Activated naive CD4-positive, alpha-beta T cell treated with anti-CD3 and anti-CD28 coated beads, Interleukin-2, amount 10 ng/mL, durations not matched to agents 7 days and 5 days (primary cell): ENCODE measurements around the gene NTM.
"Not testable (repeated sequence)": the region's sequence is repeated elsewhere in the genome, so short reads cannot be mapped to it uniquely, and the experiment has no call there.

Experiments
- CTCF ChIA-PET: fragments of 350-600 bp; sonication (Branson Sonifier 250); formaldehyde crosslinking; loops from one replicate; lab custom pipeline; 2021; ENCODE audit warnings: antibody characterized with exemption; lab: Charles Lee
- DNase-seq: peaks from one replicate; pipeline ENCODE4 v3.0.0-alpha.2; 2020
- H3K27ac Mint-ChIP-seq: one replicate; pipeline ENCODE4 v1.8.0; 2021; ENCODE audit warnings: mild to moderate bottlenecking, moderate library complexity, mixed read lengths
- H3K27me3 Mint-ChIP-seq: one replicate; pipeline ENCODE4 v1.8.0; 2021; ENCODE audit warnings: mild to moderate bottlenecking, mixed read lengths
- H3K36me3 Mint-ChIP-seq: one replicate; pipeline ENCODE4 v1.8.0; 2021; ENCODE audit warnings: mixed read lengths
- H3K4me1 Mint-ChIP-seq: one replicate; pipeline ENCODE4 v1.8.0; 2021; ENCODE audit warnings: mixed read lengths
- H3K4me3 Mint-ChIP-seq: one replicate; pipeline ENCODE4 v1.8.0; 2021; ENCODE audit warnings: mild to moderate bottlenecking, moderate library complexity, mixed read lengths
- H3K9me3 Mint-ChIP-seq: one replicate; pipeline ENCODE4 v1.8.0; 2021; ENCODE audit warnings: mixed read lengths

The NTM gene

DNA sequence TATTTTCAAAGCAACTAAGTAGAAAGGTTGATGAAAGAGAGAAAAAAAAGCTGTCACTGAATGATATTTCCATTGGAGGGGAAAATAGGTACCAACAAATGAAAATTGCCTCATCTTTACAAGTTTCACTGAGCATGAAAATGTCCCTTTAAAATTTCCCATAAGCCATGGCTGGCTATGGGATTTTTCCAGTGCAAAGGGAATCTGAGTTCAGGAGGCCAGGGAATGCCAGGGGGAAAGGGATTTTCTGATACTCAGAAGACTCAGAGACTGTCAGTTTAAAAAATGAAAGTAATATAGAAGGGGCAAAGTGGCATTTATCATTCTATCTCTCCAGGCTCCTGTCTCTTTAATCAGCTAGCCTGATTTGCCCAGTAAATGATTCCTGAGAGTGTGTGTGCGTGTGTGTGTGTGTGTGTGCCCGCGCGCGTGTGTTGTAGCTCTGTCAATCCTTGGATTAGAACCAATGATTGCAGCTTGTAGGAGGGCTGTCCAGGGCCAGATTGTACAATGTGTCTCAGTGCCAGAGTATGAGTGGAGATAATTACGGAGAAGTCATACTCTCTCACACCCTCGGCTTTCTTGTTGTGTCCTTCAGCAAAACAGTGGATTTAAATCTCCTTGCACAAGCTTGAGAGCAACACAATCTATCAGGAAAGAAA, at the start of gene NTM:
Gene NTM, plus strand, starts transcription at position 526 of the 662 bp plus-strand sequence.
- Mint-ChIP-seq H3K27me3 (peaks cover 3% of the 10 kb centered on the region), H3K27ac (no peak within 1 kb of the TSS), H3K9me3 (no peaks in the 10 kb centered on the region), H3K4me1 (no peaks in the 10 kb centered on the region), H3K4me3 (no peak within 1 kb of the TSS), H3K36me3 (no peaks in the 10 kb centered on the region)
- CTCF ChIA-PET = no interaction called here
- DNase-seq = no peak

DNA sequence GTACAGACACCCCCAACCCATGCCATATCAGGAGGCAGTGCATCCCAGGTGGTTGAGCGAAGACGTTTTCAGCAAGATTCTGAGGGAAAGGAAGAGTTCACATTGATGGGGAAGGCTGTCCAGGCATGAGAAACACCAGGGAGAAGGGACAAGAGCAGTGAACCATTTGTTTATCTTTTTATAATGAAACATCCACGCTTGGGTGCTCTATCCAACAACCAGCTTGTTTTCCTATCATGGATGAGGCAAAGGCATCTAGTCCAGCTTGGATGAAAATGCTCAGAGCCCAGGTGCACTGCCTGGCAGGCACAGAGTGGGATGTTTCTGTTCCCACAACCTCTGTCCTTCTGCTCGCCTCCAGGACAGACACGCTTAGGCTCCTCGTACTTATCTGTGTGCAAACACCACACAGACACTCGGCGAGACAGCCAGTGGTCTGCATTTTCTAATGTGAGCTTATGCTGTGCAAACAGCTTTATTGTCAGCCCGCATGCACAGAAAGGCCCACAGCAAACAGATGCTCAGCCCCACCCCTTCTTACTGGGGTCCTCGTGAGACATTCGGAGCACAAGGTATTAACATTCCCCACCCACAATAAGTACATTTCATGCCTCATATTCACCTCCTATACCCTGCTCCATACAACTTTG, 45.4 kb upstream of the NTM start:
- DNase-seq = no peak
- Mint-ChIP-seq H3K4me3 (no peak overlapping the region), H3K27ac (no peak overlapping the region), H3K36me3 (no peaks in the 10 kb centered on the region), H3K9me3 (peaks cover 7% of the 10 kb centered on the region), H3K4me1 (no peaks in the 10 kb centered on the region), H3K27me3 (no peaks in the 10 kb centered on the region)
- CTCF ChIA-PET = no interaction called here

DNA sequence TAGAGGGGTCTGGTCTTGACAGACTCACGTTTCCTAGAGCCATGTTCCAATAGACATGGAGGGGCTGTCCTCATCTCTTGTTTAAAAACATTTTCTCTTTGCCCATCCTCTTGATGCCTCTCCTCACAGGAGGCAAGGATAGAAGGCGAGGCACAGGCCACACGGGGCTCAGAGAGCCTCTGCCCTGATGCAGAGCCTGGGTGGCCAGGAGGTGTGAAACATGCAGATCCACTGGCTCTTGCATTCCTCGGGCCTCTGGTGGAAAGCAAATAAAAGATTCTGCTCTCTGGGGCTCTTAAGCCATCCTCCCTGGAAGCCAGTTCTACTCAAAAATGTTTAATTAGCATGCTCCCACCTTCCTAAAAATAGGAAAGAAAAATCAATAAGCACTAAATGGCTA, 43.6 kb upstream of the NTM start:
- Mint-ChIP-seq H3K27me3 (no peaks in the 10 kb centered on the region), H3K36me3 (no peaks in the 10 kb centered on the region), H3K9me3 (peaks cover 8% of the 10 kb centered on the region), H3K27ac (no peak overlapping the region), H3K4me3 (no peak overlapping the region), H3K4me1 (no peaks in the 10 kb centered on the region)
- CTCF ChIA-PET = no interaction called here
- DNase-seq = no peak

DNA sequence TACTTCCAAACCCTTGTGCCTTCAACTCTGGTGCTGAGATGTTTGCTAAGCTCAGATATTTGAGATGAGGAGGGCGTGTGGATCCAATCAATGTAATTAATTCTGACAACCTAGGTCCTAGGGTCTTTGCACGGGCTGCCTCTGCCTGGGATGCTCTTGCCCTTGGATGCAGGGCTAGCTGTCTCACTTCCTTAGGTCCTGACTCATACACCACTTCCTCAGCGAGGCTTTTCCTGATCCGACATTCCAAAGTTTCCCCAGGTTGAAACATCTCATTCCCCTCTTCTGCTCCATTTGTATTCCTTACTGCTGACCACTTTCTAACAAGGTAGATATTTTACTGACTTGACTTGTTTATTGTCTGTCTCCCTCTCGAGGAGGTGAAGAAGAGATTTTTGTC, 43.0 kb upstream of the NTM start:
- CTCF ChIA-PET = no interaction called here

DNA sequence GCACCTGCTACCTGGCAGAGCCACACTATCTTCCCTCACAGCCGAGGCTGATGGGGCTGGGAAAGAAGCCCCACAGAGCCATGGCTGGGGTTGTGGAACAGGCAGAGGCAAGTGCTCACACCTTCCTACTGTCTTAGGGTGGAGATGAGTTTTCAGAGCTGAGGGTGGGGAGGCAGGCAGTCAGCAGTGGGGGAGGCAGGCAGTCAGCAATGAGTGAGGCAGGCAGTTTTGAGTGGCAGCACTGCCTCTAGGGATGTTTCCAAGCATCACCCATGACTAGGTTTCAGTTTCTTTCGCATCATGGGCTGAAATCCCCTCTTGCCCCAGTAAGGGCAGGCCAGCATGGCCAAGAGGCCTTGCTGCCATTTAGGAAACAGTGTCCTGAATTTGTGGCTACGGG, 41.6 kb upstream of the NTM start:
- peaks cover 8% of the 10 kb centered on the region for H3K9me3 Mint-ChIP-seq
- H3K27me3 Mint-ChIP-seq = no peaks in the 10 kb centered on the region
- no peak for DNase-seq
- CTCF ChIA-PET = no interaction called here
- H3K36me3 Mint-ChIP-seq = no peaks in the 10 kb centered on the region
- no peak overlapping the region for H3K27ac Mint-ChIP-seq
- no peaks in the 10 kb centered on the region for H3K4me1 Mint-ChIP-seq
- H3K4me3 Mint-ChIP-seq = no peak overlapping the region

More for the DNA sequence above, 43.0 kb upstream of the NTM start:
- DNase-seq = no peak
- Mint-ChIP-seq H3K9me3 (peaks cover 8% of the 10 kb centered on the region), H3K36me3 (no peaks in the 10 kb centered on the region), H3K27me3 (no peaks in the 10 kb centered on the region), H3K4me3 (no peak overlapping the region), H3K27ac (no peak overlapping the region), H3K4me1 (no peaks in the 10 kb centered on the region)

DNA sequence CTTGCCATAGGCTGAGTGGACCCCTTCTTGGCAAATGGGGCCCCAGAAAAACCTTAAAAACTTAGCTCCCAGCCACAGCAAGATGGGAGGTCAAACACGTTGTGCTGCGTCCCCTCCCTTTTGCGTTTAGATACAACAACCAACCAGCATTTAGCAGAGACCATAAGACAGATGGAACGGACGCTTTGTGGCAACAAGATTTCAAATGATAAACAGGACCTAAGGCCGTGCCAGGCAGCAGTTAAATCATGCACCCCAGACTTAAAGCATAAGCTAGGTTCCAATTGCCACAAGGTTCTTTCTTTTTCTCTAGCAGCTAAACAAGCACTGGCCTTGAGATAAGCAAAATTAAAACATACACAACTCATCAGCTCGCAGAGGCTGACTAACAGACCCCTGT, 39.4 kb upstream of the NTM start:
- Mint-ChIP-seq H3K27me3 (no peaks in the 10 kb centered on the region), H3K4me3 (no peak overlapping the region), H3K36me3 (no peaks in the 10 kb centered on the region), H3K9me3 (peaks cover 8% of the 10 kb centered on the region), H3K27ac (no peak overlapping the region), H3K4me1 (no peaks in the 10 kb centered on the region)
- CTCF ChIA-PET = no interaction called here
- no peak for DNase-seq

DNA sequence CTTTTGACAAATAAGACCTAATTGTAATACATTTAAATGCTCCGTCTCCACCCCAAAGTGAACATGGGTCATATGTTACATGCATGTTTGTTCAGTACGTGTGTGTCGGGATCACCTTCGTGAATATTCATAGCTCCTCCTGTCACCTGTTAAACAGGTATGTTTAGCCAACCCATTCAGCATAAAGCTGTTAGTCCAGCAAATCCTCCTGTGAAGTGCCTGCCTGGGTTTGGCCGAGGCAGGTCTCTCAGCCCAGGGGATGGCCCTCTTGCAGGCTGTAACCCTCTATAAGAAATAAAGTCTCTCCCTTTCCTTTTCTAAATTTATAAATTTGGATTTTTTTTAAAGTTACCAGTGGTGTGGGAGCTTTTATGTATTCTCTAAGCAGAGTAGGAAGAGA, 38.9 kb upstream of the NTM start:
- no peak overlapping the region for H3K27ac Mint-ChIP-seq
- no peaks in the 10 kb centered on the region for H3K27me3 Mint-ChIP-seq
- no peak overlapping the region for H3K4me3 Mint-ChIP-seq
- DNase-seq = no peak
- peaks cover 8% of the 10 kb centered on the region for H3K9me3 Mint-ChIP-seq
- H3K36me3 Mint-ChIP-seq = no peaks in the 10 kb centered on the region
- CTCF ChIA-PET = no interaction called here
- no peaks in the 10 kb centered on the region for H3K4me1 Mint-ChIP-seq

DNA sequence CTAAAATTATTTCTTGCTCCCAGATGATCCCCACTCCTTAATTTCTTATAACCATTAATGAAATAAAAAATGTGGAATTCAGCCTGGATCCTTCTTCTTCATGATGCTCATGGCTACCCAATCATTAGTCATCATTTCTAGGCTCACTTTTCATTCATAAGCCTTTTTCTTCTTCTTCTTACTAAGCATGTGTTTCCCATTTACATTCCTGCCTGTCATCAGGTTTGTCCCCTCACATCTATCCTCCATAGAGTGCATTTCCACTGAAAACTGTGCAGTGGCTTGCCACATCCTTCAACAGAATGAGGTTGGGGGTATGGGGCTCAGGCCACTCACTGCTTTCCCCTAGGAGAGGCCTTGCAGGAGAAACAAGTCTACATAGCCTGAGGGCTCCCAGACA, 35.8 kb upstream of the NTM start:
- Mint-ChIP-seq H3K36me3 (no peaks in the 10 kb centered on the region), H3K4me1 (no peaks in the 10 kb centered on the region), H3K27ac (no peak overlapping the region), H3K4me3 (no peak overlapping the region), H3K9me3 (peaks cover 2% of the 10 kb centered on the region), H3K27me3 (no peaks in the 10 kb centered on the region)
- DNase-seq = no peak
- CTCF ChIA-PET = no interaction called here

DNA sequence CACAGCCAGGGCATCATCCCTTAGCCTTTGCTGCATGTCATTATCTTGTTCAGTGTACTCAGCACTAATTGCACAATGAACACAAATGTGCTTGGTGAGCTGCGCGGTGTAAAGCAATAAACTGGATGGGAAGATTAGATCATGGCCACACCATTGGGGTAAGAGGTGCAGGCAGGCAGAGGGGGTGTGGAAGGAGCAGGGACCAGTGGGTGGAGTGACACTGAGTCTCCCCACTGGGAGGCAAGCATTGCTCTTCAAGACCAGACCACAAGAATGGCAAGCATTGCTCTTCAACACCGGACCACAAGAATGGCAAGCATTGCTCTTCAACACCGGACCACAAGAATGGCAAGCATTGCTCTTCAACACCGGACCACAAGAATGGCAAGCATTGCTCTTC, 28.5 kb upstream of the NTM start:
- DNase-seq, H3K4me3 Mint-ChIP-seq, H3K36me3 Mint-ChIP-seq, CTCF ChIA-PET, H3K9me3 Mint-ChIP-seq, H3K27me3 Mint-ChIP-seq, H3K27ac Mint-ChIP-seq, H3K4me1 Mint-ChIP-seq: not testable (repeated sequence)

DNA sequence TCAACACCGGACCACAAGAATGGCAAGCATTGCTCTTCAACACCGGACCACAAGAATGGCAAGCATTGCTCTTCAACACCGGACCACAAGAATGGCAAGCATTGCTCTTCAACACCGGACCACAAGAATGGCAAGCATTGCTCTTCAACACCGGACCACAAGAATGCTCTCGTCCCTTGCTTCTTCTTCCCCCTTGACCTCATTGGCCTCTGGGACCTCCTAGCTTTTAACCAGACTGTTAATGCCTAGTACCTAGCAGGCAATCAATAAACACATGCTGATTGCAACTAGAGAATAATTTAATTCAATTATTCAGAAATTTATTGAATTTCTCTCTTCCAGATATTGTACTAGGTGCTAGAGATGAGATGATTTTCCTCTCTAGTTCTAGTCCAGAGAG, 28.0 kb upstream of the NTM start:
- H3K9me3 Mint-ChIP-seq, H3K36me3 Mint-ChIP-seq, H3K27me3 Mint-ChIP-seq, H3K4me3 Mint-ChIP-seq, CTCF ChIA-PET, H3K27ac Mint-ChIP-seq, H3K4me1 Mint-ChIP-seq, DNase-seq: not testable (repeated sequence)

DNA sequence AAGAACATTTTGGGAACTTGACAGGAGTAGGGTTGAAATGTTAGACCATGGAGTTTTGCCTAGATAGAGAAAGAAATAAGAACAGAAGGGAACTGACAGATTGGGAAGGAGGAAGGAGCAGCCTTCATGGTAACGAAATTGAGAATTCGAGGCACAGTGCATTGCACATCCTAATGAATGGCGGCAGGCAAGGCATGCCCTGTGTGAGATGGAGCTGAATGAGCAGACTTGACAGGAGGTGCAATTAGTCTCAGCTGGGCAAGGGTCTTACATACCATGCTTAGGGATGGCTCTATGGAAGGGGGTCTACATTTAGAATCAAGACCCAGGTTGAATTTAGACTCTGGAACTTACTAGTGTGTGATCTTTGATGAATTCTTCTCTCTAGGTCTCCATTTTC, 25.0 kb upstream of the NTM start:
- Mint-ChIP-seq H3K9me3 (peaks cover 5% of the 10 kb centered on the region), H3K36me3 (no peaks in the 10 kb centered on the region)
- CTCF ChIA-PET = no interaction called here

DNA sequence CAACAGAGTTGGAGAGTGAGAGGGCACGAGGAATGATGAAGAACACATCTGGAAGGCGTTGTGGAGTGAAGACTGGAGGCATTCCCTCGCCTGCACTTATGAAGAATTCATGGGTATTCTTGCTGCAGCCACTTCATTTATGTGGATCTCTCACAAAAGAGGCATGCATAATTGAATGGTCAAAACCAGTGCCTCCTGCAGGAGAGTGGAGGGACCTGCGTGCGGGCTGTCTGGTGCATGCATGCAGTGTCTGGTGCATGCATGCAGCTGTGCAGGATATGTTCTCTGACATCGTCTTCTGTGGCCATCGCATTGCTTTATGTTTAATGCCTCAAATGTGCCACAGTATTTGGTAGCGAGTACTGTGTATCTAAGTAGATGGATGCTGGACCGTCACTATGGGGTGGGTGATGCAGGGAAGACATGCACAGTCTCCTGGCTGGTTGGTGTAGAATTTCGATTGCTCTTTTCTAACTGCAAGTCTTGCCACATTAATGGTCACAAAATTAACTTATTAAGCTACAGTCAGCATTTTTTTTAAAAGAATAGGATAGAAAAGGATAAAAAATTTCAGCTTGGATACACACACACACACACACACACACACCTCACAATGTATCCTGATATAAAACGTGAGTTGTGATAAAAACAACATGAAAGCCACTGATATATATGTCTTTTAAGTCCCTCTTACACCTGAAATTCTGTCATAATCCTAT, 20.9 kb upstream of the NTM start:
- Mint-ChIP-seq H3K27ac (no peak overlapping the region), H3K4me1 (no peaks in the 10 kb centered on the region), H3K4me3 (no peak overlapping the region), H3K9me3 (peaks cover 5% of the 10 kb centered on the region), H3K27me3 (no peaks in the 10 kb centered on the region), H3K36me3 (no peaks in the 10 kb centered on the region)
- no peak for DNase-seq
- CTCF ChIA-PET = no interaction called here

More for the DNA sequence above, 25.0 kb upstream of the NTM start:
- no peak for DNase-seq
- Mint-ChIP-seq H3K27ac (no peak overlapping the region), H3K4me3 (no peak overlapping the region), H3K27me3 (no peaks in the 10 kb centered on the region), H3K4me1 (no peaks in the 10 kb centered on the region)

DNA sequence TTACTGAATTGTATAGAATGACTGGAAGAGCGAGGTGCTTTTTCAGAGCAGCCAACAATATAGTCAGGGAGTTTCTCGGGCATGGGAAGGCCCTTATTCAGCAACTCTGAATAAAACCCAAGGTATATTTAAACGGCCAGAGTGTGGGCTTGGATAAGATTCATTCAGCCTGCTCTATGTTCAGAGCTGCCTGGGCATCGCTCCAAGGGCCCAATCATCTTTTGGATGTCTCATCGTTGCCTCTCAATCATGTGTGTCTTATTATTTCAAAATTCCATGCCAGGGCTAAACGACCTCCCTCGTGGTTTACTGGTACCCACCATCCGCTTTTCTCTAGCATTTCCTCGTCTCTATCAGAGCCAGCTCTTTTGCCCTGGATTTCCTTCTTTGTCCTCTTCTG, 19.5 kb upstream of the NTM start:
- CTCF ChIA-PET = no interaction called here
- H3K27ac Mint-ChIP-seq = no peak overlapping the region
- peaks cover 5% of the 10 kb centered on the region for H3K9me3 Mint-ChIP-seq

DNA sequence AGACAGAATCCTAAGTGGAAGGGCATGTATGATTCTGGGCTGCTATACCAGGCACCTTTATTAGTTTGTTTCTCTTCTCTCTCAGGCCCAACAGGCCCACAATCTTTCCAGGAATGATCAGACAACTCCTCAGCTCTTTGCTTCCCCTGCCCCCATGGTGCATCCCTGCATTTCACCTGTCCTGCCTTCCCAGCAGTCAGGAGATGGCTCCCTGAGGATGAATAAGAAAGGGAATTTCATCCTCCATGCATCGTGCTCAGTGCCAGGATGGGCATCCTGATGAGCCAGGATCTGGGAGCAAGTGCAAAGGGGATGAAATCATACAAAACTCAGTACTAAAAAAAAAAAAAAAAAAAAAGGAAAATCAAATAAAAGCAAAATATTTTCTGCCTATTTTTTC, 18.6 kb upstream of the NTM start:
- no peak overlapping the region for H3K27ac Mint-ChIP-seq
- peaks cover 5% of the 10 kb centered on the region for H3K9me3 Mint-ChIP-seq

More for the DNA sequence above, 19.5 kb upstream of the NTM start:
- Mint-ChIP-seq H3K27me3 (no peaks in the 10 kb centered on the region), H3K4me1 (no peaks in the 10 kb centered on the region), H3K4me3 (no peak overlapping the region), H3K36me3 (no peaks in the 10 kb centered on the region)
- no peak for DNase-seq

DNA sequence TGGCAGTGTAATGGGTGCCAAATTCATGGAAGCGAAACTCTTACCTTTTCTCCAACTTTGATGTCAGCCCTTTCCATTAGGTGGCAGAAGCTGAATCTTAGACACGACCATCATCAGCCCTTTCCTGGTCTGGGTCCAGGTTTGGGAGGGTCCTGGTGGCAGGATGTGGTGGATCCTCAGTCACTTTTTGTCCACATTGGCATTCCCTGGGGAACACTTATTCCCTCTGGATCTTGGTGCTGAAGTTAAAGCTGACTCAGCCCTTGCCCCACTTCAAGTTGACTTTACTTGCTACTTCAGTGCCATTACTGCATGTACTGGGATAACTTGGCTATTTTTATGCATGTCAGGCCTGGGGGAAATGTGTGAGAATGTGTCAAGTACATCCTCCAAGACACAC, 16.6 kb upstream of the NTM start:
- Mint-ChIP-seq H3K27me3 (no peaks in the 10 kb centered on the region), H3K36me3 (no peaks in the 10 kb centered on the region), H3K9me3 (peaks cover 5% of the 10 kb centered on the region), H3K27ac (no peak overlapping the region), H3K4me3 (no peak overlapping the region), H3K4me1 (no peaks in the 10 kb centered on the region)
- CTCF ChIA-PET = no interaction called here
- DNase-seq = no peak

More for the DNA sequence above, 18.6 kb upstream of the NTM start:
- Mint-ChIP-seq H3K36me3 (no peaks in the 10 kb centered on the region), H3K27me3 (no peaks in the 10 kb centered on the region), H3K4me3 (no peak overlapping the region), H3K4me1 (no peaks in the 10 kb centered on the region)
- CTCF ChIA-PET = no interaction called here
- no peak for DNase-seq
